Fibroblast of peridontal ligament (primary cell): ENCODE results near the gene S100A2.

ENCODE experiments used
- DNase-seq: peaks from one replicate; pipeline ENCODE4 v3.0.0-alpha.2; 2010; ENCODE audit errors: extremely low read depth

Gene S100A2

GRCh38 chr1:153545067-153546055 lies 20.3 kb downstream of the S100A2 start, which contains the start of gene S100A4:
Gene S100A4 (minus strand): TSS chr1:153545806. CDS start chr1:153544794, 1,012 bp downstream.
- DNase-seq: peak; percentile 92

- DNase-seq: no peak
These were observed 21.1 kb downstream of the S100A2 start for GRCh38 chr1:153544453-153545066.

GRCh38 chr1:153543736-153544135 lies 21.9 kb downstream of the S100A2 start:
- DNase-seq: no peak

GRCh38 chr1:153542956-153543711 lies 22.5 kb downstream of the S100A2 start:
- no peak for DNase-seq

- DNase-seq: no peak
These were observed 23.7 kb downstream of the S100A2 start for GRCh38 chr1:153541641-153542590.

- DNase-seq: peak; percentile 49
These were observed 25.0 kb downstream of the S100A2 start, which contains the start of gene S100A5 for GRCh38 chr1:153540394-153541361. Gene S100A5 (minus strand): TSS chr1:153540934. CDS start chr1:153540191, 743 bp downstream.

GRCh38 chr1:153539395-153540093 lies 26.1 kb downstream of the S100A2 start:
- no peak for DNase-seq

- no peak for DNase-seq
These were observed 27.3 kb downstream of the S100A2 start for GRCh38 chr1:153538315-153538821.

GRCh38 chr1:153537376-153537730 lies 28.3 kb downstream of the S100A2 start:
- no peak for DNase-seq

- no peak for DNase-seq
These were observed 28.8 kb downstream of the S100A2 start for GRCh38 chr1:153536671-153537375.

GRCh38 chr1:153536012-153536670 lies 29.5 kb downstream of the S100A2 start:
- DNase-seq: peak; percentile 92

- DNase-seq: peak; percentile 55
These were observed 30.2 kb downstream of the S100A2 start, which contains the start of gene S100A6 for GRCh38 chr1:153535242-153536011. Gene S100A6 (minus strand): TSS chr1:153535991. CDS start chr1:153535339, 652 bp downstream.

- DNase-seq: no peak
These were observed 30.8 kb downstream of the S100A2 start for GRCh38 chr1:153534925-153535241.

GRCh38 chr1:153534226-153534924 lies 31.3 kb downstream of the S100A2 start:
- DNase-seq: peak; percentile 36

- DNase-seq: peak; percentile 84
These were observed 31.9 kb downstream of the S100A2 start for GRCh38 chr1:153533689-153534201.
